Neural progenitor cell (in vitro differentiated cells): ENCODE measurements around the gene FAIM2.

Source experiments
- EZH2 ChIP-seq: fragments of 200-600 bp; sonication (generic); IDR thresholded peaks from 2 replicates; pipeline ENCODE4 v1.6.1; 2017; ENCODE audit warnings: antibody characterized with exemption, mild to moderate bottlenecking, moderate library complexity
- EZH2phosphoT487 ChIP-seq: fragments of 200-600 bp; sonication (generic); IDR thresholded peaks from 2 replicates; pipeline ENCODE4 v1.6.1; 2017; ENCODE audit warnings: antibody characterized with exemption
- TF ChIP-seq, protein P1 (sequence below): fragments of 200-600 bp; sonication (generic); IDR thresholded peaks from 2 replicates; pipeline ENCODE4 v1.5.1; 2017; ENCODE audit warnings: antibody characterized with exemption, mild to moderate bottlenecking

DNA sequence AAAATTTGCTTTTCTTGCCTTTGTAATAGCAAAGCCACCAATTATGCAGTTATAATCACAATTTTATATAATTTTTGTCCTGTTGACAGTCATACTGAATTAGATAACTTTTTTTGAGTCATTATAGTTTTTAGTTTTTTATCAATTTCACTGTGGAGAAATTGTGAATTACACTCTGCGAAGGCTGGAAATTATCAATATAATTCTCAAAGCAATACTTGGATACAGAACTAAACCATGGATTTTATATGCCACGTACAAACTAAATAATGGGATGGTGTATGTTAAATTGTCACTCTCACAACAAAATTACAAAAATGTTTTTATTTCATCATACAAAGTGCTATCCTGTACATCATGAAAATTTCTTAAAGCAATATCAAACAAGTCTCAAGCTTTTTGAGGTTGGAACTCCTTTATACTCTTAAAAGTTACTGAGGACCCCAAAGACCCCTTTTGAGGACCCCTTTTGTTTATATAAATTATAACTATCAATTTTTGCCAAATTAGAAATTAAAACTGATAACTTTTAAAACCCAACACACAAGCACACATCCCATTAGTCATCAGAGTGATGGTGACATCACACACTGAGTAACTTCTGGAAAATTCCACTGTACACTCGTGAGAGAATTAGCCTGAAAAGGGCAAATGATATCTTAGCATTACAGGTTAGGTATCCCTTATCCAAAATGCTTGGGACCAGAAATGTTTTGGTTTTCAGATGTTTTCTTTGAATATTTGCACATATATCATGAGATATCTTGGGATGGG lies 27.0 kb upstream of the FAIM2 start:
- TF ChIP-seq, protein P1, sequence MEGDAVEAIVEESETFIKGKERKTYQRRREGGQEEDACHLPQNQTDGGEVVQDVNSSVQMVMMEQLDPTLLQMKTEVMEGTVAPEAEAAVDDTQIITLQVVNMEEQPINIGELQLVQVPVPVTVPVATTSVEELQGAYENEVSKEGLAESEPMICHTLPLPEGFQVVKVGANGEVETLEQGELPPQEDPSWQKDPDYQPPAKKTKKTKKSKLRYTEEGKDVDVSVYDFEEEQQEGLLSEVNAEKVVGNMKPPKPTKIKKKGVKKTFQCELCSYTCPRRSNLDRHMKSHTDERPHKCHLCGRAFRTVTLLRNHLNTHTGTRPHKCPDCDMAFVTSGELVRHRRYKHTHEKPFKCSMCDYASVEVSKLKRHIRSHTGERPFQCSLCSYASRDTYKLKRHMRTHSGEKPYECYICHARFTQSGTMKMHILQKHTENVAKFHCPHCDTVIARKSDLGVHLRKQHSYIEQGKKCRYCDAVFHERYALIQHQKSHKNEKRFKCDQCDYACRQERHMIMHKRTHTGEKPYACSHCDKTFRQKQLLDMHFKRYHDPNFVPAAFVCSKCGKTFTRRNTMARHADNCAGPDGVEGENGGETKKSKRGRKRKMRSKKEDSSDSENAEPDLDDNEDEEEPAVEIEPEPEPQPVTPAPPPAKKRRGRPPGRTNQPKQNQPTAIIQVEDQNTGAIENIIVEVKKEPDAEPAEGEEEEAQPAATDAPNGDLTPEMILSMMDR = no peak
- TF ChIP-seq EZH2 = no peak
- TF ChIP-seq EZH2phosphoT487 = no peak
